Upper lobe of left lung (tissue), 4 donors: ENCODE data around the gene PRSS33.

ENCODE experiments used
- CTCF ChIP-seq, 6 experiments: fragments of 450-650 bp in 4 of 6; fragments of 200-600 bp in 2 of 6; sonication (generic) in 2 of 6; IDR thresholded peaks; one replicate each; pipeline ENCODE4 v1.5.1; 2016 to 2019; ENCODE audit warnings: antibody characterized with exemption in 6 of 6
- POLR2A ChIP-seq, 4 donors: fragments of 450-650 bp; IDR thresholded peaks; one replicate each; pipeline ENCODE4 v1.5.1; 2016 to 2017; ENCODE audit warnings: antibody characterized with exemption in 4 of 4, mild to moderate bottlenecking in 2 of 4

GRCh38 chr16:2786826-2787151 is 571 bp downstream of the PRSS33 start:
- TF ChIP-seq CTCF (IDR thresholded peaks at IDR 0.05) (no peak), POLR2A (IDR thresholded peaks at IDR 0.05) (no peak)
